Ramos (cell line): Measurements from ENCODE around the gene TRAF3.

Experiments
- in situ Hi-C: fragments of 300-500 bp; cut with MboI; formaldehyde crosslinking; loops from one replicate; pipeline ENCODE4 v1.14.3; 2022; ENCODE audit warnings: low sequenced_read_pairs; ENCODE audit not compliant: unreplicated experiment

Gene TRAF3

GRCh38 chr14:102902523-102903247 is 125.4 kb downstream of the TRAF3 start:
- in situ Hi-C loops: no loop called here

GRCh38 chr14:102903248-102903888 is 126.1 kb downstream of the TRAF3 start:
- in situ Hi-C loops: no loop called here

GRCh38 chr14:102903889-102904512 is 126.8 kb downstream of the TRAF3 start:
- in situ Hi-C loops: no loop called here

- in situ Hi-C loops: no loop called here
Measured at GRCh38 chr14:102905116-102906108, 128.2 kb downstream of the TRAF3 start.

- in situ Hi-C loops: no loop called here
Measured at GRCh38 chr14:102906616-102907302, 129.5 kb downstream of the TRAF3 start.

GRCh38 chr14:102907303-102907844 is 130.1 kb downstream of the TRAF3 start:
- in situ Hi-C loops: no loop called here

GRCh38 chr14:102907980-102908730 is 130.9 kb downstream of the TRAF3 start:
- in situ Hi-C loops: no loop called here

GRCh38 chr14:102908766-102909455 is 131.7 kb downstream of the TRAF3 start:
- in situ Hi-C loops: no loop called here

- in situ Hi-C loops: no loop called here
Measured at GRCh38 chr14:102909462-102909861, 132.2 kb downstream of the TRAF3 start.

- in situ Hi-C loops: loop anchor here (10.0 kb wide), 1 partner anchor 375 kb away; no protein-coding TSS in a partner anchor
Measured at GRCh38 chr14:102909911-102910310, 132.7 kb downstream of the TRAF3 start.

GRCh38 chr14:102910442-102910841 is 133.2 kb downstream of the TRAF3 start:
- in situ Hi-C loops: loop anchor here (10.0 kb wide), 1 partner anchor 376 kb away; no protein-coding TSS in a partner anchor

- in situ Hi-C loops: loop anchor here (10.0 kb wide), 1 partner anchor 377 kb away; no protein-coding TSS in a partner anchor
Measured at GRCh38 chr14:102911541-102911951, 134.3 kb downstream of the TRAF3 start.

GRCh38 chr14:102911991-102912761 is 134.9 kb downstream of the TRAF3 start:
- in situ Hi-C loops: loop anchor here (10.0 kb wide), 1 partner anchor 377 kb away; no protein-coding TSS in a partner anchor

- in situ Hi-C loops: loop anchor here (10.0 kb wide), 1 partner anchor 379 kb away; no protein-coding TSS in a partner anchor
Measured at GRCh38 chr14:102913341-102914211, 136.3 kb downstream of the TRAF3 start.

GRCh38 chr14:102914474-102915291 is 137.4 kb downstream of the TRAF3 start:
- in situ Hi-C loops: loop anchor here (5.0 to 10.0 kb wide), 2 partner anchors 217 to 380 kb away; no protein-coding TSS in a partner anchor
